Psoas muscle (tissue), 8 donors: Measurements from ENCODE around the gene GPR45. TPM values are rescaled to one million over a fixed set of nuclear protein-coding genes. Genes with fewer than 3 reads are reported as not detected.

Experiments
- ATAC-seq, 4 donors: fragments of 200-7000 bp; cut with Tn5 transposase; one replicate each; pipeline ENCODE4 v1.9.1; 2020; ENCODE audit warnings: moderate library complexity in 3 of 4, mild to moderate bottlenecking in 2 of 4
- DNase-seq, 2 donors: peaks; one replicate each; pipeline ENCODE4 v3.0.0-alpha.2; 2020
- H3K27ac ChIP-seq: fragments of 200-600 bp; one replicate; pipeline ENCODE4 v1.8.0; 2022
- H3K27me3 ChIP-seq, 3 donors: fragments of 200-600 bp in 1 of 3; one replicate each; pipeline versions ENCODE4 v1.6.1 to v1.8.0; 2013 to 2022; ENCODE audit warnings: low read length in 2 of 3, mild to moderate bottlenecking in 2 of 3, moderate library complexity in 1 of 3; ENCODE audit not compliant: insufficient read depth in 3 of 3
- H3K36me3 ChIP-seq, 2 donors: fragments of 200-600 bp in 1 of 2; one replicate each; pipeline versions ENCODE4 v1.6.1 to v1.8.0; 2013 to 2022; ENCODE audit warnings: low read depth in 1 of 2, mild to moderate bottlenecking in 1 of 2, moderate library complexity in 1 of 2; ENCODE audit not compliant: insufficient read depth in 1 of 2
- H3K4me1 ChIP-seq: fragments of 200-600 bp; one replicate; pipeline ENCODE4 v1.8.0; 2022
- H3K4me3 ChIP-seq: fragments of 200-600 bp; one replicate; pipeline ENCODE4 v1.8.0; 2022; ENCODE audit warnings: mild to moderate bottlenecking
- H3K9me3 ChIP-seq: fragments of 200-600 bp; one replicate; pipeline ENCODE4 v1.8.0; 2022
- WGBS, 3 donors: extraction: QIAGEN DNeasy Blood & Tissue Kit; methylation state at CpG; one replicate each; pipeline versions ENCODE4 v1.1.6 to v1.1.7; 2013; 5-methylcytosine and 5-hydroxymethylcytosine counted together
- intact Hi-C, 2 donors: fragments of 100-400 bp; cut with DNase I; formaldehyde crosslinking; loops; one replicate each; pipeline versions ENCODE4 v1.11.0 to v1.14.2; 2022
- polyA plus RNA-seq, 3 donors: library from polyadenylated mRNA; stranded (reverse); fragments of 200-250 nt; gene quantifications; one replicate each; pipeline ENCODE4 v1.2.3, GENCODE V29; 2013
- total RNA-seq, 4 donors: library from RNA; stranded (reverse); fragmentation: NEBNext Ultra II Directional in 2 of 4; extraction: Animal tissue kit (Norgen Biotek cat#: 25700) in 2 of 4; gene quantifications; one replicate each; pipeline versions ENCODE4 v1.2.1 to v1.2.4, GENCODE V29; 2021 to 2023
- TF ChIP-seq, protein P1 (sequence below): fragments of 200-600 bp; IDR thresholded peaks from one replicate; pipeline ENCODE4 v1.8.0; 2022; ENCODE audit warnings: antibody characterized with exemption
- donor health status: healthy with polysubstance abuse.
- donor health status: DM: no; HTN: no; CAD: no; lungs with moderate emphysema.
- donor health status: Bipolar disorder and iron deficiency.
- donor health status: healthy.
- donor health status: DM: yes; HTN: yes; CAD: no.
- donor health status: DM: no; HTN: no; CAD: no.
- donor health status: DM: no; HTN: no; CAD: no.
- donor health status: DM: yes; HTN: yes; CAD: no.

The GPR45 gene
- total and polyA plus RNA-seq, 7 donors = 0.03 TPM; not detected in 6

DNA sequence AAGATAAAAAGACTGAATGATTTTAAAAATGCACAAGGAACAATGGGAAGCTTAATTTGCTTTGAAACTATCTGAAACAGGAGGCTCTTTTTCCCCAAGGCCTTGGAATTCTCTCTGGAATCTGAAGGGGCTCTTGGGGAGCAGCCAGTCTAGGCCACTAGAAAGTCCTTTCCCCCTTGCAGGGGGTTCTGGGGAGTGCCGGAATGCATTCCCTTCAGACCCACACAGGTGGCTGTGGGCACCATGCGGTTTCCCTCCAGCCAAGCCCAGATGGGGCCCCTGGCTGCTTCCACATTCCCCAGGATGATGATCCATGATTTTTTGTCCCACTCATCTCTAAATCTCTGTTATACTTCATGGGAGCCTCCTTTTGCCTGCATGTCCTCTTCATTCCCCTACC, 10.7 kb downstream of the GPR45 start:
- 80 to 92% (median 85%) methylated on average over 2 of the region's 2 CpGs for WGBS, 3 donors
- intact Hi-C loops = no loop called here
- Histone ChIP-seq H3K4me3 (no peak overlapping the region), H3K36me3 (no peaks in the 10 kb centered on the region), H3K27ac (no peak overlapping the region), H3K4me1 (no peaks in the 10 kb centered on the region), H3K27me3 (no peaks in the 10 kb centered on the region), H3K9me3 (no peaks in the 10 kb centered on the region)
- TF ChIP-seq, protein P1, sequence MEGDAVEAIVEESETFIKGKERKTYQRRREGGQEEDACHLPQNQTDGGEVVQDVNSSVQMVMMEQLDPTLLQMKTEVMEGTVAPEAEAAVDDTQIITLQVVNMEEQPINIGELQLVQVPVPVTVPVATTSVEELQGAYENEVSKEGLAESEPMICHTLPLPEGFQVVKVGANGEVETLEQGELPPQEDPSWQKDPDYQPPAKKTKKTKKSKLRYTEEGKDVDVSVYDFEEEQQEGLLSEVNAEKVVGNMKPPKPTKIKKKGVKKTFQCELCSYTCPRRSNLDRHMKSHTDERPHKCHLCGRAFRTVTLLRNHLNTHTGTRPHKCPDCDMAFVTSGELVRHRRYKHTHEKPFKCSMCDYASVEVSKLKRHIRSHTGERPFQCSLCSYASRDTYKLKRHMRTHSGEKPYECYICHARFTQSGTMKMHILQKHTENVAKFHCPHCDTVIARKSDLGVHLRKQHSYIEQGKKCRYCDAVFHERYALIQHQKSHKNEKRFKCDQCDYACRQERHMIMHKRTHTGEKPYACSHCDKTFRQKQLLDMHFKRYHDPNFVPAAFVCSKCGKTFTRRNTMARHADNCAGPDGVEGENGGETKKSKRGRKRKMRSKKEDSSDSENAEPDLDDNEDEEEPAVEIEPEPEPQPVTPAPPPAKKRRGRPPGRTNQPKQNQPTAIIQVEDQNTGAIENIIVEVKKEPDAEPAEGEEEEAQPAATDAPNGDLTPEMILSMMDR = no peak
- DNase-seq (no peak), ATAC-seq (no peak)

DNA sequence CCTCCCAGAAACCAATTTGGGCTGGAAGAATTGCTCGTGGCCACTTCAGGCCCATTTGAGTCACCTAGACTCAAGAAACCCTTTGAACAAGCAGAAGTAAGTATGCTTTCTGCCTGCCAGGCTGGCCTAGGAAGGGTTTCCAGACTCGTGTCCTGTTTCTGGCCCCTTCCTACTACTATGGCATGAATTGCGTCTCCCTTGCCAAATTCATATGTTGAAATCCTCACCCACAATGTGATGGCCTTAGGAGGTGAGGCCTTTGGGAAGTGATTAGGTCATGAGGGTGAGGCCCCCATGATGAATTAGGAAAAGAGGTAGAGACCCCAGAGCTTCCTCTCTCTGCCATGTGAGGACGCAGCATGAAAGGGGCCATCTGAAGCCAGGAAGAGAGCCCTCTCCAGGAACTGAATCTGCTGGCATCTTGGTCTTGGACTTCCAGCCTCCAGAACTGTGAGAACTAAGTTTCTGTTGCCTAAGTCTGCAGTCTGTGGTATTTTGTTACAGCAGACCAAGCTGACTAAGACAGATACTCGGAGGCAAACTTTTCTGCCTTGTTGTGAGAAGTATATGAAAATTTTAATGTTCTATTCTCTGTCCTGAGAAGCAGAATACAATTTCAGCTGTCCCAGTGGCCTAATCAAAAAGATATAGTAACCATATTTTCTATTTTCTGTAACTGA, 13.1 kb downstream of the GPR45 start:
- Histone ChIP-seq H3K27ac (no peak overlapping the region), H3K36me3 (no peaks in the 10 kb centered on the region), H3K4me1 (no peaks in the 10 kb centered on the region), H3K9me3 (no peaks in the 10 kb centered on the region), H3K4me3 (no peak overlapping the region), H3K27me3 (no peaks in the 10 kb centered on the region)
- intact Hi-C loops = no loop called here
- ATAC-seq (no peak), DNase-seq (no peak)
- TF ChIP-seq, protein P1 = no peak
- WGBS, 3 donors = 61 to 78% (median 76%) methylated on average over 5 of the region's 5 CpGs

DNA sequence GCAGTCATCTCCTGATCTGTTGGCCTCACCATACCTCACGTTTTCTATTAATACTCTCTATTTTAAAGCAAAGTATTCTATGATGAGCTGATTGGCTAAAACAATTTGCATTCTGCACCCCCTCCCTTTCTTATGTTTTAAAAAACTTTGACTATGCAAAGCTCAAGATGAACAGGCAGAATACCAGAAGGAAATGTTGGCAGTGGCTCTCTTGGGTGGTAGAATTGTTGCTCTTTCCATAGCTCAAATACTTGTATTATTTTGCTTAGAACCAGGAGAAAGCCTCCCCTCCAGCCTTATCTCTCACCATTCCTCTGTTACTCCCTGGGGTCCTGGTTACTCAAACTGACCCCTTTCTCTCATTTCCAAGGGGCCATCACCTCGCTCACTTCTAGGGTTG, 14.4 kb downstream of the GPR45 start:
- H3K27ac ChIP-seq = no peak overlapping the region
- no peaks in the 10 kb centered on the region for H3K36me3 ChIP-seq
- TF ChIP-seq, protein P1 = no peak
- no peaks in the 10 kb centered on the region for H3K4me1 ChIP-seq
- no peaks in the 10 kb centered on the region for H3K27me3 ChIP-seq
- no peak overlapping the region for H3K4me3 ChIP-seq
- no peak for ATAC-seq
- WGBS, 3 donors = 88 to 89% (median 88%) methylated on average over 2 of the region's 2 CpGs
- no peak for DNase-seq
- H3K9me3 ChIP-seq = no peaks in the 10 kb centered on the region
- intact Hi-C loops = no loop called here

DNA sequence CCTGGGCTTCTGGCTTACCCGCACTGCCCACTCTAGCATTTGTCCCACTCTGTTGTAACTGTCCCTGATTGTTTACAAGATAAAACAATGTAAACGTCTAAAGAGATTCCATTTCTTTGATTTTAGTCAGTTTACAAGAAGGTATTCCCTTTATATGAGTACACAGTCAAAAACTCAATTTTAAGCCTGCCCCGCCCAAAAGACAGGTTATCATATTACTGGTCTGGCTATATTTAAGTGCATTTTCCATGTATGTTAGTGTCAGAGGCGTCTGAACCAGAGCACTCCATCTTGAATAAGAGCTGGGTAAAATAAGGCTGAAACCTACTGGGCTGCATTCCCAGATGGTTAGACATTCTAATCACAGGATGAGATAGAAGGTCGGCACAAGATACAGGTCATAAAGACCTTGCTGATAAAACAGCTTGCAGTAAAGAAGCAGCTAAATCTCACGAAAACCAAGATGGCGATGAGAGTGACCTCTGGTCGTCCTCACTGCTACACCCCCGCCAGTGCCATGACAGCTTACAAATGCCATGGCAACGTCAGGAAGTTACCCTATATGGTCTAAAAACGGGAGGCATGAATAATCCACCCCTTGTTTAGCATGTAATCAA, 15.0 kb downstream of the GPR45 start:
- Histone ChIP-seq H3K4me3 (no peak overlapping the region), H3K4me1 (no peaks in the 10 kb centered on the region), H3K9me3 (no peaks in the 10 kb centered on the region), H3K27ac (no peak overlapping the region), H3K36me3 (no peaks in the 10 kb centered on the region), H3K27me3 (no peaks in the 10 kb centered on the region)
- no peak for DNase-seq
- ATAC-seq = no peak
- TF ChIP-seq, protein P1 = no peak
- intact Hi-C loops = no loop called here
- 63 to 74% (median 67%) methylated on average over 11 of the region's 11 CpGs for WGBS, 3 donors
